Measurements from ENCODE around the gene SEL1L. TPM values are rescaled to one million over a fixed set of nuclear protein-coding genes. Genes with fewer than 3 reads are reported as not detected.

SEL1L gene
- polyA plus RNA-seq, 2 of the 4 experiments (the other 2 are of a cell fraction) = 25.9 to 43.2 TPM

DNA sequence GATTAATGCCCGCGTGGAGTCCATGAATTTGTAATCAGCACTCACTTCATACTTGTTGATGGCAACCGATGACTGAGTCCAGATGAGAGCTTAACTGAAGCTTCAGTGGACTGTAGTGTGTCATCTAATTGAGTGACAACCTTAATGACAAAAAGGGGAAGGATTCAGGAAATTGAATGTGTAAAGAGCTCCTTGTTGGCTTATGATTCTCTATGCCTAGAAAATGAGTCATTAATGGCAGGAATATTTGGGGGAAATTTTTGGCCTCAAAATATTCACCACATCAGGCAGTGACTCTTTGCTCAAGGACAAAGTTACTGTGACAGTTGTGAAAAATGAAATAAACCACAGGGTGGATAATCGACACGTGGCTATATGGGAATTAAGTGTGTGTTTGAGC lies 78.3 kb downstream of the SEL1L start:
- H3K4me2 ChIP-seq = no peak overlapping the region
- no peak for ATAC-seq
- 36% methylated on average over 5 of the region's 5 CpGs for WGBS (ENCODE audit: missing lambda C conversion rate)
- CTCF ChIA-PET = interaction anchor here (0.6 to 9.0 kb wide), 7 partner anchors 11 to 550 kb away, joined by 3 to 180 read pairs (median 6); no protein-coding TSS in a partner anchor
- no peak overlapping the region for H3K4me3 ChIP-seq
- no peaks in the 10 kb centered on the region for H3K4me1 ChIP-seq
- POLR2A ChIA-PET = interaction anchor here (1.9 kb wide), 1 partner anchor 236 kb away, joined by 4 read pairs; no protein-coding TSS in a partner anchor
- no peaks in the 10 kb centered on the region for H3K9me3 ChIP-seq
- FAIRE-seq = no peak
- TF ChIP-seq, protein P1, sequence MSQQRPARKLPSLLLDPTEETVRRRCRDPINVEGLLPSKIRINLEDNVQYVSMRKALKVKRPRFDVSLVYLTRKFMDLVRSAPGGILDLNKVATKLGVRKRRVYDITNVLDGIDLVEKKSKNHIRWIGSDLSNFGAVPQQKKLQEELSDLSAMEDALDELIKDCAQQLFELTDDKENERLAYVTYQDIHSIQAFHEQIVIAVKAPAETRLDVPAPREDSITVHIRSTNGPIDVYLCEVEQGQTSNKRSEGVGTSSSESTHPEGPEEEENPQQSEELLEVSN (IDR thresholded peaks at IDR 0.05; ENCODE audit: borderline replicate concordance, low read depth) = no peak
- TF ChIP-seq HDAC2 (IDR thresholded peaks at IDR 0.05) = no peak
- no peak for TF ChIP-seq NR3C1 (IDR thresholded peaks at IDR 0.05)
- TF ChIP-seq, protein P2, sequence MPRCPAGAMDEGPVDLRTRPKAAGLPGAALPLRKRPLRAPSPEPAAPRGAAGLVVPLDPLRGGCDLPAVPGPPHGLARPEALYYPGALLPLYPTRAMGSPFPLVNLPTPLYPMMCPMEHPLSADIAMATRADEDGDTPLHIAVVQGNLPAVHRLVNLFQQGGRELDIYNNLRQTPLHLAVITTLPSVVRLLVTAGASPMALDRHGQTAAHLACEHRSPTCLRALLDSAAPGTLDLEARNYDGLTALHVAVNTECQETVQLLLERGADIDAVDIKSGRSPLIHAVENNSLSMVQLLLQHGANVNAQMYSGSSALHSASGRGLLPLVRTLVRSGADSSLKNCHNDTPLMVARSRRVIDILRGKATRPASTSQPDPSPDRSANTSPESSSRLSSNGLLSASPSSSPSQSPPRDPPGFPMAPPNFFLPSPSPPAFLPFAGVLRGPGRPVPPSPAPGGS (IDR thresholded peaks at IDR 0.05) = no peak
- no peak for TF ChIP-seq BHLHE40 (IDR thresholded peaks at IDR 0.05; ENCODE audit: low read depth, low read length)
- no peak for TF ChIP-seq JUN (IDR thresholded peaks at IDR 0.05)
- no peak for TF ChIP-seq ESRRA (IDR thresholded peaks at IDR 0.05; ENCODE audit: borderline replicate concordance, low read length)
- TF ChIP-seq HOXB13 (CRISPR knock-in tag; IDR thresholded peaks at IDR 0.05; ENCODE audit: low read depth) = no peak
- no peak for TF ChIP-seq KDM1A (IDR thresholded peaks at IDR 0.05; ENCODE audit: low read depth)
- TF ChIP-seq, protein P3, sequence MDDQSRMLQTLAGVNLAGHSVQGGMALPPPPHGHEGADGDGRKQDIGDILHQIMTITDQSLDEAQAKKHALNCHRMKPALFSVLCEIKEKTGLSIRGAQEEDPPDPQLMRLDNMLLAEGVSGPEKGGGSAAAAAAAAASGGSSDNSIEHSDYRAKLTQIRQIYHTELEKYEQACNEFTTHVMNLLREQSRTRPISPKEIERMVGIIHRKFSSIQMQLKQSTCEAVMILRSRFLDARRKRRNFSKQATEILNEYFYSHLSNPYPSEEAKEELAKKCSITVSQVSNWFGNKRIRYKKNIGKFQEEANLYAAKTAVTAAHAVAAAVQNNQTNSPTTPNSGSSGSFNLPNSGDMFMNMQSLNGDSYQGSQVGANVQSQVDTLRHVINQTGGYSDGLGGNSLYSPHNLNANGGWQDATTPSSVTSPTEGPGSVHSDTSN (IDR thresholded peaks at IDR 0.05) = no peak
- TF ChIP-seq RFX5 (IDR thresholded peaks at IDR 0.05) = no peak
- no peak for TF ChIP-seq CHD4 (IDR thresholded peaks at IDR 0.05; ENCODE audit: borderline replicate concordance)
- TF ChIP-seq, protein P4, sequence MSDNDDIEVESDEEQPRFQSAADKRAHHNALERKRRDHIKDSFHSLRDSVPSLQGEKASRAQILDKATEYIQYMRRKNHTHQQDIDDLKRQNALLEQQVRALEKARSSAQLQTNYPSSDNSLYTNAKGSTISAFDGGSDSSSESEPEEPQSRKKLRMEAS (IDR thresholded peaks at IDR 0.05) = no peak
- no peak for TF ChIP-seq RAD21 (conservative IDR thresholded peaks at IDR 0.05 in 1 of 2, IDR thresholded peaks at IDR 0.05 in 1 of 2)
- no peak for DNase-seq (ENCODE audit: low read depth in 1 of 2, low spot score in 1 of 2)
- no peak overlapping the region for H3K27ac ChIP-seq

DNA sequence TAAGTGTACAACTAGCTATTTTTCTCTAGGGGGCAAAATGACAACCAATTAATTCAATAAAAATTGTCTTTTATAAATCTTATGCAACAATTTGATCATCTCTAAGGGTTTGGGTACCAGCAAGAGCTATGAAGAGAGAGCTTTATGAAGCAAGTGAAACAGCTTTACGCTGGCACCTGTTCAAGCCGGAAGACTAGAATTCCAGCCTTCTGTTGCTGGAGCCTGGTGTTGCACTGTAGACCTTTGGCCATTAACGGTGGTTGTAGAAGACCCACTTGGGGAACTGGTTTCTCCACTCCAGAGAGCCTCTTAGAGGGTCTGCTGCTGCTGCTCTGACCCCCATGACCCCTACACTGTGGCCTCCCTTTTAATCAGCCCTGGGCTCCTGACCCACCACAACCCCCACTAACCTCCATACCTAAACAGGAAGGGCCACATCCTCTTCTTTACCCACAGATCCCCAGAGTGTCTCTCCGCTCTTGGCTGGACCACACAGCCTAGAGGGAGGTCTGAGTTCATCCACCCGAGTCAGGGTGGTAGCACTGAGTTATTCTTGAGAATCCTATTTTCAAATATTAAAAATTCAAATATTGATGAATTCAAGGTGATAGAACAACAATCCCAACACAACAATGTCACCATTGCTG lies 79.0 kb downstream of the SEL1L start:
- Histone ChIP-seq H3K4me3 (no peak overlapping the region), H3K9me3 (no peaks in the 10 kb centered on the region), H3K27ac (no peak overlapping the region), H3K4me1 (no peaks in the 10 kb centered on the region), H3K4me2 (no peak overlapping the region)
- DNase-seq (ENCODE audit: low read depth in 1 of 2, low spot score in 1 of 2) (no peak), FAIRE-seq (no peak), ATAC-seq (no peak)
- CTCF ChIA-PET = interaction anchor here (1.2 to 9.0 kb wide), 11 partner anchors 10 to 195 kb away, joined by 3 to 180 read pairs (median 6); no protein-coding TSS in a partner anchor
- 50% methylated on average over 5 of the region's 5 CpGs for WGBS (ENCODE audit: missing lambda C conversion rate)
- TF ChIP-seq HEYL (CRISPR knock-in tag; IDR thresholded peaks at IDR 0.05) (no peak), CEBPB (IDR thresholded peaks at IDR 0.05) (no peak)
- POLR2A ChIA-PET = interaction anchor here (1.9 to 3.2 kb wide), 2 partner anchors 234 to 236 kb away, joined by 4 to 13 read pairs; partner anchors contain the start of gene GTF2A1

DNA sequence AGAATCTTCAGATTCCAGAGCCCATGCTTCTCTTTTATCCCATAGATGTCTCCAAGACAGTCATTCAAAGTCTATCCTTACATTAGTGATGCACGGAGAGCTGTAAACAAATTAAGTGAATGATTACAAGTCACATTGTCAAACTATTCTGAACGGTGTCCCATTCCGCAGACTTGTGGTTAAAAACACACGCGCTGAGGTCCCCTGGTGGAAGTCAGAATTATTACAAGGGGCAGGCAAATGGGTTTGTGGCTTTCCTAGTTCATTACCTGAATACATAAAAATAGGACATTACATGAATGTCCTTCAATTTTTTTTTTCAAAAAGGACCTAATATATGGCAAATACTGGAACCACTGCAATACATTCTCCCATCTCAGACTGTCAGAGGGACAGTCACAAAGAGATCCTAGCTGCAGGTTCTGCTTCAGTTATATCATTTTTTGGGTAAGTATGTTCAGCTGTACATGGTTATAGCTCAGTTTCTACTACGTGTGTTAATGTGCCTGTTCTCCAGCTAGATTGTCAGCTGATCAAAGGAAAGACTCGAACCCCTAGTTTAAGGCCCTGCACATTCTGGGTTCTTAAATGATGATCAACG lies 80.4 kb downstream of the SEL1L start:
- H3K9me3 ChIP-seq = no peaks in the 10 kb centered on the region
- ATAC-seq = peak; percentile 79 to 87
- WGBS (ENCODE audit: missing lambda C conversion rate) = 16% methylated on average over 8 of the region's 8 CpGs
- H3K27ac ChIP-seq = no peak overlapping the region
- no peak for FAIRE-seq
- TF ChIP-seq, protein P5, sequence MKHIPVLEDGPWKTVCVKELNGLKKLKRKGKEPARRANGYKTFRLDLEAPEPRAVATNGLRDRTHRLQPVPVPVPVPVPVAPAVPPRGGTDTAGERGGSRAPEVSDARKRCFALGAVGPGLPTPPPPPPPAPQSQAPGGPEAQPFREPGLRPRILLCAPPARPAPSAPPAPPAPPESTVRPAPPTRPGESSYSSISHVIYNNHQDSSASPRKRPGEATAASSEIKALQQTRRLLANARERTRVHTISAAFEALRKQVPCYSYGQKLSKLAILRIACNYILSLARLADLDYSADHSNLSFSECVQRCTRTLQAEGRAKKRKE (CRISPR knock-in tag; IDR thresholded peaks at IDR 0.05; ENCODE audit: low read depth) = no peak
- peak; percentile 90 for TF ChIP-seq SMC3 (IDR thresholded peaks at IDR 0.05)
- TF ChIP-seq RAD21 (conservative IDR thresholded peaks at IDR 0.05 in 1 of 2, IDR thresholded peaks at IDR 0.05 in 1 of 2) = peak; percentile 80 to 82
- TF ChIP-seq, protein P6, sequence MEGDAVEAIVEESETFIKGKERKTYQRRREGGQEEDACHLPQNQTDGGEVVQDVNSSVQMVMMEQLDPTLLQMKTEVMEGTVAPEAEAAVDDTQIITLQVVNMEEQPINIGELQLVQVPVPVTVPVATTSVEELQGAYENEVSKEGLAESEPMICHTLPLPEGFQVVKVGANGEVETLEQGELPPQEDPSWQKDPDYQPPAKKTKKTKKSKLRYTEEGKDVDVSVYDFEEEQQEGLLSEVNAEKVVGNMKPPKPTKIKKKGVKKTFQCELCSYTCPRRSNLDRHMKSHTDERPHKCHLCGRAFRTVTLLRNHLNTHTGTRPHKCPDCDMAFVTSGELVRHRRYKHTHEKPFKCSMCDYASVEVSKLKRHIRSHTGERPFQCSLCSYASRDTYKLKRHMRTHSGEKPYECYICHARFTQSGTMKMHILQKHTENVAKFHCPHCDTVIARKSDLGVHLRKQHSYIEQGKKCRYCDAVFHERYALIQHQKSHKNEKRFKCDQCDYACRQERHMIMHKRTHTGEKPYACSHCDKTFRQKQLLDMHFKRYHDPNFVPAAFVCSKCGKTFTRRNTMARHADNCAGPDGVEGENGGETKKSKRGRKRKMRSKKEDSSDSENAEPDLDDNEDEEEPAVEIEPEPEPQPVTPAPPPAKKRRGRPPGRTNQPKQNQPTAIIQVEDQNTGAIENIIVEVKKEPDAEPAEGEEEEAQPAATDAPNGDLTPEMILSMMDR (IDR thresholded peaks at IDR 0.05) = peak; percentile 80
- DNase-seq (ENCODE audit: low read depth in 1 of 2, low spot score in 1 of 2) = peak; percentile 41 to 60
- H3K4me2 ChIP-seq = peak overlapping the region; percentile 56
- H3K4me1 ChIP-seq = no peaks in the 10 kb centered on the region
- no peak overlapping the region for H3K4me3 ChIP-seq
- ChIA-PET CTCF (interaction anchor here (0.7 to 9.0 kb wide), 40 partner anchors 8 to 456 kb away, joined by 3 to 180 read pairs (median 4); no protein-coding TSS in a partner anchor), POLR2A (interaction anchor here (3.2 kb wide), 1 partner anchor 233 kb away, joined by 13 read pairs; the partner anchor contains the start of gene GTF2A1)
